Adrenal gland (tissue), 12 donors: ENCODE measurements around the gene MATK. TPM values are rescaled to one million over a fixed set of nuclear protein-coding genes. Genes with fewer than 3 reads are reported as not detected.

Source experiments
- DNase-seq, 7 donors: peaks; one replicate each; pipeline ENCODE4 v3.0.0-alpha.2; 2019 to 2020
- H3K27ac ChIP-seq, 5 donors: fragments of 200-600 bp; sonication (generic) in 4 of 5; 1 replicate in 3 of 5; 2 replicates in 2 of 5; pipeline versions ENCODE4 v1.5.1 to v1.8.0; 2016 to 2020; ENCODE audit warnings: mild to moderate bottlenecking in 1 of 5
- H3K27me3 ChIP-seq: fragments of 200-600 bp; 2 replicates; pipeline ENCODE4 v1.8.0; 2021
- H3K36me3 ChIP-seq, 2 donors: fragments of 200-600 bp; replicated peaks in 1 of 2; 1 replicate in 1 of 2; 2 replicates in 1 of 2; pipeline versions ENCODE4 v1.5.1 to v1.8.0; 2018 to 2022
- H3K4me1 ChIP-seq, 2 donors: fragments of 200-600 bp; replicated peaks in 1 of 2; 1 replicate in 1 of 2; 2 replicates in 1 of 2; pipeline versions ENCODE4 v1.5.1 to v1.8.0; 2018 to 2021
- H3K4me3 ChIP-seq, 4 donors: fragments of 200-600 bp; sonication (generic) in 3 of 4; one replicate each; pipeline ENCODE4 v1.5.1; 2016 to 2018
- H3K9me3 ChIP-seq, 3 donors: fragments of 200-600 bp; sonication (generic) in 1 of 3; replicated peaks in 1 of 3; 1 replicate in 2 of 3; 2 replicates in 1 of 3; pipeline versions ENCODE4 v1.5.1 to v1.8.0; 2016 to 2021
- POLR2A ChIP-seq, 2 donors: fragments of 450-650 bp; IDR thresholded peaks; one replicate each; pipeline ENCODE4 v1.6.1; 2017; ENCODE audit warnings: antibody characterized with exemption in 2 of 2, mild to moderate bottlenecking in 2 of 2, moderate library complexity in 1 of 2
- WGBS, 4 donors: extraction: QIAGEN DNeasy Blood & Tissue Kit in 2 of 4; methylation state at CpG; one replicate each; pipeline versions ENCODE4 v1.1.5 to v1.1.7; 2013 to 2017; 5-methylcytosine and 5-hydroxymethylcytosine counted together
- intact Hi-C, 2 donors: fragments of 100-400 bp; cut with DNase I; formaldehyde crosslinking; loops; one replicate each; pipeline versions ENCODE4 v1.14.1 to v1.15.0; 2022 to 2023
- polyA plus RNA-seq, 3 donors: library from polyadenylated mRNA; stranded (reverse); fragments of 200-250 nt in 2 of 3; fragments of 350-450 nt in 1 of 3; fragmentation: Illumina TruSeq in 1 of 3; extraction: RNeasy Lipid Tissue Mini Kit (QIAGEN cat#74804) in 1 of 3; gene quantifications; one replicate each; pipeline ENCODE4 v1.2.3, GENCODE V29; 2013 to 2014
- total RNA-seq, 9 donors: library from RNA; depleted of rRNA in 4 of 9; stranded (reverse); fragments of >200 nt in 4 of 9; fragments of 120-200 nt in 1 of 9; fragmentation: NEBNext Ultra II Directional in 1 of 9; extraction: Animal tissue kit (Norgen Biotek cat#: 25700) in 1 of 9; gene quantifications; one replicate each; pipeline versions ENCODE4 v1.1.0 to v1.2.4, GENCODE V29; 2013 to 2023
- TF ChIP-seq, protein P1 (sequence below), 6 experiments: fragments of 450-650 bp in 4 of 6; fragments of 200-600 bp in 2 of 6; sonication (generic) in 1 of 6; IDR thresholded peaks; 1 replicate in 5 of 6; 2 replicates in 1 of 6; pipeline versions ENCODE4 v1.5.1 to v1.8.0; 2016 to 2021; ENCODE audit warnings: antibody characterized with exemption in 6 of 6, mild to moderate bottlenecking in 2 of 6, moderate library complexity in 1 of 6
- donor health status: healthy with polysubstance abuse.
- donor health status: Bipolar disorder and iron deficiency.
- donor health status: DM: yes; HTN: yes; CAD: no.
- donor health status: DM: no; HTN: no; CAD: no.
- donor health status: DM: no; HTN: no; CAD: no.
- donor health status: DM: yes; HTN: yes; CAD: no.

Gene MATK
- total and polyA plus RNA-seq, 12 donors: 0.26 to 20.7 (median 1.4) TPM

DNA sequence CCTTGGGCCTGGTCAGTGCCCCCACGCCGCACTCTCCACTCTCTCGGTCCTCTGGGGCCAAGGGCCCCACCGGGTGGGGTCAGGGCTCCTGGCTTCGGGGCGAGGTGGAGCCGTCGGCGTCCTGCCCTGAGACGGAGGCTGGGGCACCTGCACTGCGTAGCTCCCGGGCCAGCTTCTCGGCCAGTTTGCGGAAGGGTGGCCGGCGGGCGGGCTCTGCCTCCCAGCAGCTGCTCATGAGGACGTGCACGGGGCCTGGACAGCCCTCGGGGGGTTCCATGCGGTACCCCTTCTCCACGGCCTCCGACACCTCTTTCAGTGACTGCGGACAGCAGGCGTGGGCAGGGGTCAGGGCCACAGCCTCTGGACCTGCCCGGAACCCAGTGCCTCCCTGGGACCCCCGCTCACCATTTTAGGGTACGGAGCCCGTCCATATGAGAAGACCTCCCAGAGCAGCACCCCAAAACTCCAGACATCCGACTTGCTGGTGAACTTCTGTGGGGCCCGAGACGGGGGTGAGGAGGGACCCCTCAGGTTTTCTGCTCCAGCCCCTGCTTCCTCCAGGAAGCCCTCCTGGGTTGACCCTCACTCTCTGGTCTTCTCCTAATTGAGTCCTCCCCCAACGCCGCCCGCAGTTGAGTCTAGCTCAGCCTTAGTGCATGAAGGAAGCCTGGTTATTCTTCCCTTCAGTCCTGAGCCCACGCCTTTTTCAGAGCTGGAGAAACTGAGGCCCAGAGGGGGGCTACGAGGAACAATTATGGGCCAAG lies 7.9 kb downstream of the MATK start:
- no peak for DNase-seq
- H3K4me1 ChIP-seq: no peaks in the 10 kb centered on the region
- intact Hi-C loops: no loop called here
- no peak overlapping the region for H3K27ac ChIP-seq
- 83 to 88% (median 86%) methylated on average over 22 to 37 of the region's 37 CpGs for WGBS, 4 donors
- TF ChIP-seq POLR2A (IDR thresholded peaks at IDR 0.05): no peak
- TF ChIP-seq, protein P1, sequence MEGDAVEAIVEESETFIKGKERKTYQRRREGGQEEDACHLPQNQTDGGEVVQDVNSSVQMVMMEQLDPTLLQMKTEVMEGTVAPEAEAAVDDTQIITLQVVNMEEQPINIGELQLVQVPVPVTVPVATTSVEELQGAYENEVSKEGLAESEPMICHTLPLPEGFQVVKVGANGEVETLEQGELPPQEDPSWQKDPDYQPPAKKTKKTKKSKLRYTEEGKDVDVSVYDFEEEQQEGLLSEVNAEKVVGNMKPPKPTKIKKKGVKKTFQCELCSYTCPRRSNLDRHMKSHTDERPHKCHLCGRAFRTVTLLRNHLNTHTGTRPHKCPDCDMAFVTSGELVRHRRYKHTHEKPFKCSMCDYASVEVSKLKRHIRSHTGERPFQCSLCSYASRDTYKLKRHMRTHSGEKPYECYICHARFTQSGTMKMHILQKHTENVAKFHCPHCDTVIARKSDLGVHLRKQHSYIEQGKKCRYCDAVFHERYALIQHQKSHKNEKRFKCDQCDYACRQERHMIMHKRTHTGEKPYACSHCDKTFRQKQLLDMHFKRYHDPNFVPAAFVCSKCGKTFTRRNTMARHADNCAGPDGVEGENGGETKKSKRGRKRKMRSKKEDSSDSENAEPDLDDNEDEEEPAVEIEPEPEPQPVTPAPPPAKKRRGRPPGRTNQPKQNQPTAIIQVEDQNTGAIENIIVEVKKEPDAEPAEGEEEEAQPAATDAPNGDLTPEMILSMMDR (IDR thresholded peaks at IDR 0.05): no peak
- H3K4me3 ChIP-seq: no peak overlapping the region
- H3K9me3 ChIP-seq: peaks cover 0 to 17% (median 0%) of the 10 kb centered on the region in 3 donors
- no peaks in the 10 kb centered on the region for H3K36me3 ChIP-seq
- no peaks in the 10 kb centered on the region for H3K27me3 ChIP-seq

DNA sequence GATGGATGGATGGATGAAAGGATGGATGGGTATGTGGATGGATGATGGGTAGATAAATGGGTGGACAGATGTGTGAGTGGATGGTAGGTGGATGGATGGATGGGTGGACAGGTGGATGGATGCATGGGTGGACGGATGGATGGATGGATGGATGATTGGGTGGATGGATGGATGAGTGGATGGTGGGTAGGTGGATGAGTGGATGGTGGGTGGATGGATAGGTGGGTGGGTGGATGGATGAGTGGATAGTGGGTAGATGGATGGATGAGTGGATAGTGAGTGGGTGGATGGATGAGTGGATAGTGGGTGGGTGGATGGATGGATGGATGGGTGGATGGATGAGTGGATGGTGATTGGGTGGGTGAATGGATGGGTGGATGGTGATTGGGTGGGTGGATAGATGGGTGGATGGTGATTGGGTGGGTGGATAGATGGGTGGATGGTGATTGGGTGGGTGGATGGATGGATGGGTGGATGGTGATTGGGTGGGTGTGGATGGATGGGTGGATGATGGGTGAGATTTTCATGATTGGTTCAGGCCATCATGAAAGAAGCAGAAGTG lies 9.6 kb downstream of the MATK start:
- WGBS, 4 donors: 86 to 95% (median 92%) methylated on average over 1 of the region's 1 CpG
- H3K27ac ChIP-seq: no peak overlapping the region

DNA sequence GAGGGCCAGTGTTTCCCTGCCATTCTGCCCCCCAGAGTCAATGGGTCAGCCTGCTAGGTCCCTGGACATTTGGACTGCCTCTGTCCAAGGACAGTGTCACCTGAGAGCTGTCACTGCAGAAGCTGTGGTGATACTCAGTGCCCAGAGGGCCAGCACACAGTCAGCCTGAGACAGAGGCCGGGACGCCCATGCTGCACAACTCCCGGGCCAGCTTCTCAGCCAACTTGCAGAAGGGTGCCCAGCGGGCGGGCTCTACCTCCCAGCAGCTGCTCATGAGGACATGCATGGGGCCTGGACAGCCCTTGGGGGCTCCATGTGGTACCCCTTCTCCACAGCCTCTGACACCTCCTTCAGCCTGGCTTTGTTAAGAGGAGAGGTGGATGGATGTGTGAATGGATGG lies 10.3 kb downstream of the MATK start:
- intact Hi-C loops: no loop called here
- no peaks in the 10 kb centered on the region for H3K36me3 ChIP-seq
- H3K27ac ChIP-seq: no peak overlapping the region
- DNase-seq: no peak
- TF ChIP-seq, protein P1 (IDR thresholded peaks at IDR 0.05): no peak
- no peak for TF ChIP-seq POLR2A (IDR thresholded peaks at IDR 0.05)
- WGBS, 4 donors: 93 to 95% (median 94%) methylated on average over 2 to 5 of the region's 5 CpGs; no CpG with 5 or more reads in 1 of the 4 donors
- peaks cover 0 to 1% (median 0%) of the 10 kb centered on the region in 3 donors for H3K9me3 ChIP-seq
- H3K27me3 ChIP-seq: no peaks in the 10 kb centered on the region
- no peaks in the 10 kb centered on the region for H3K4me1 ChIP-seq
- H3K4me3 ChIP-seq: no peak overlapping the region

More for the DNA sequence above, 9.6 kb downstream of the MATK start:
- Histone ChIP-seq H3K4me3 (no peak overlapping the region), H3K36me3 (no peaks in the 10 kb centered on the region), H3K9me3 (peaks cover 0 to 9% (median 0%) of the 10 kb centered on the region in 3 donors), H3K27me3 (no peaks in the 10 kb centered on the region), H3K4me1 (no peaks in the 10 kb centered on the region)
- DNase-seq: no peak
- intact Hi-C loops: no loop called here
- TF ChIP-seq, protein P1 (IDR thresholded peaks at IDR 0.05): no peak
- TF ChIP-seq POLR2A (IDR thresholded peaks at IDR 0.05): no peak

DNA sequence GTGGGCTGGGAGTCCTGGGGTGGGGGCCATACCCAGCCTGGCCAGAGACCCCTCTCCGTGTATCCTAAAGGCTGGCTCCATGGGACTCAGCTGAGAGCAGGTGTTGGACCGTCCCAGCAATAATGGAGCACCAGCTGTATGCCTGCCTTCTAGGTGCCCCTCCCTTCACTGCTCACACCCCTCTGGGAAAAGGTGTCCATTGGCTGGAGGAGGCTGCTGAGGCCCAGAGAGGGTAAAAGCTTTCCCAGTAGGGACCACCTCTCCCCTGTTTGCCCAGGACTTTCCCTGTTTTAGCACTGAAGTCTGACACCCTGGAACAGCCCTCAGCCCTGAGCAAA lies 10.8 kb downstream of the MATK start:
- H3K9me3 ChIP-seq: no peaks in the 10 kb centered on the region
- no peak for DNase-seq
- WGBS, 4 donors: 76 to 95% (median 79%) methylated on average over 2 of the region's 2 CpGs; no CpG with 5 or more reads in 1 of the 4 donors
- H3K36me3 ChIP-seq: no peaks in the 10 kb centered on the region
- no peak overlapping the region for H3K4me3 ChIP-seq
- no peaks in the 10 kb centered on the region for H3K4me1 ChIP-seq
- TF ChIP-seq POLR2A (IDR thresholded peaks at IDR 0.05): no peak
- TF ChIP-seq, protein P1 (IDR thresholded peaks at IDR 0.05): no peak
- no peak overlapping the region for H3K27ac ChIP-seq
- H3K27me3 ChIP-seq: no peaks in the 10 kb centered on the region
- intact Hi-C loops: no loop called here
